Activated CD4-positive, alpha-beta T cell treated with anti-CD3 and anti-CD28 coated beads, Interleukin-2, amount 50 U/mL, for 24 hours (primary cell): ENCODE data around the gene ELMOD3.
"Not testable (repeated sequence)": the region's sequence is repeated elsewhere in the genome, so short reads cannot be mapped to it uniquely, and the experiment has no call there.

Experiments used
- DNase-seq, 2 donors: peaks; one replicate each; pipeline ENCODE4 v3.0.0-alpha.2; 2020; ENCODE audit warnings: low read depth in 1 of 2, low spot score in 1 of 2

The ELMOD3 gene

GRCh38 chr2:85329181-85329651, 25.4 kb upstream of the ELMOD3 start:
- DNase-seq = no peak

- not testable (repeated sequence) for DNase-seq
Measured at GRCh38 chr2:85329701-85330100, 24.9 kb upstream of the ELMOD3 start.

- no peak for DNase-seq
Measured at GRCh38 chr2:85330839-85331636, 23.5 kb upstream of the ELMOD3 start.

GRCh38 chr2:85333877-85334276, 20.7 kb upstream of the ELMOD3 start:
- DNase-seq = not testable (repeated sequence)

GRCh38 chr2:85334928-85335327, 19.6 kb upstream of the ELMOD3 start:
- DNase-seq = no peak

GRCh38 chr2:85340034-85340892, 14.3 kb upstream of the ELMOD3 start:
- no peak for DNase-seq

- no peak for DNase-seq
Measured at GRCh38 chr2:85341269-85342029, 13.1 kb upstream of the ELMOD3 start.

- DNase-seq = no peak
Measured at GRCh38 chr2:85342156-85342555, 12.4 kb upstream of the ELMOD3 start.

- DNase-seq = not testable (repeated sequence)
Measured at GRCh38 chr2:85343207-85343895, 11.2 kb upstream of the ELMOD3 start.

- DNase-seq = no peak
Measured at GRCh38 chr2:85344356-85344954, 10.1 kb upstream of the ELMOD3 start.

- no peak for DNase-seq
Measured at GRCh38 chr2:85347599-85347998, 7.0 kb upstream of the ELMOD3 start.

- DNase-seq = peak in 1 of 2 donors; percentile 1
Measured at GRCh38 chr2:85353876-85354285, 688 bp upstream of the ELMOD3 start.

- peak in 1 of 2 donors; percentile 1 for DNase-seq
Measured at GRCh38 chr2:85355073-85355410, 473 bp downstream of the ELMOD3 start.

GRCh38 chr2:85355521-85355920, 952 bp downstream of the ELMOD3 start:
- DNase-seq = no peak

GRCh38 chr2:85356186-85356585, 1.6 kb downstream of the ELMOD3 start:
- DNase-seq = no peak

- DNase-seq = no peak
Measured at GRCh38 chr2:85357736-85358135, 3.2 kb downstream of the ELMOD3 start.

- DNase-seq = not testable (repeated sequence)
Measured at GRCh38 chr2:85362653-85363387, 8.3 kb downstream of the ELMOD3 start.

- DNase-seq = no peak
Measured at GRCh38 chr2:85367180-85367579, 12.6 kb downstream of the ELMOD3 start.

GRCh38 chr2:85368921-85369320, 14.4 kb downstream of the ELMOD3 start:
- no peak for DNase-seq

GRCh38 chr2:85369500-85369899, 14.9 kb downstream of the ELMOD3 start:
- no peak for DNase-seq
